Measurements from ENCODE around the gene IER5L. TPM values are rescaled to one million over a fixed set of nuclear protein-coding genes. Genes with fewer than 3 reads are reported as not detected.

Gene IER5L
- total RNA-seq, 1 donor from 2014 or later: 60.4 TPM

DNA sequence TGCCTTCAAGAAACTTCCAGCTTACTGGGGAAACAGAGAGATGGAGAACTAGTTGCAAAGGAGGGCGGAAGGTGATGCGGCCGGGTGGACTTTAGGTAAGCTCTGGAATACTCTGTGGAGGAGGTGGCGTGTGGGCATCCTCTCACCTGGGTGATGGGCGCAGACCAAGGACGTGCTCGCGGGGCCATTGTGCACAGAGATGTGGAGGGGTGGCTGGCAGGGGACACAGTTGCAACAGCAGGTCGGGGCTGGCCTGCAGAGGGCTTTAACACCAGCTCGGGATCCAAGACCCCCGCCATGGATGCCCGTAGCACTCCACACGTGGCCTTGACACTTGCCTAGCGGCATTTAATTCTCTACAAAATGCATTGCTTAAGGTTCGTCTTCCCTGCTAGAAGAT, 26.6 kb downstream of the IER5L start:
- Histone ChIP-seq H3K27me3 (ENCODE audit: control insufficient read depth, insufficient read depth, low read length) (no peaks in the 10 kb centered on the region), H3K4me3 (ENCODE audit: low read depth, low read length) (no peak overlapping the region), H3K36me3 (ENCODE audit: control insufficient read depth, insufficient read depth, low read length) (peaks cover 3% of the 10 kb centered on the region)
- no peak for DNase-seq (ENCODE audit: low read depth)
- TF ChIP-seq CTCF (IDR thresholded peaks at IDR 0.05; ENCODE audit: insufficient read depth, low read length, poor library complexity, severe bottlenecking): no peak

DNA sequence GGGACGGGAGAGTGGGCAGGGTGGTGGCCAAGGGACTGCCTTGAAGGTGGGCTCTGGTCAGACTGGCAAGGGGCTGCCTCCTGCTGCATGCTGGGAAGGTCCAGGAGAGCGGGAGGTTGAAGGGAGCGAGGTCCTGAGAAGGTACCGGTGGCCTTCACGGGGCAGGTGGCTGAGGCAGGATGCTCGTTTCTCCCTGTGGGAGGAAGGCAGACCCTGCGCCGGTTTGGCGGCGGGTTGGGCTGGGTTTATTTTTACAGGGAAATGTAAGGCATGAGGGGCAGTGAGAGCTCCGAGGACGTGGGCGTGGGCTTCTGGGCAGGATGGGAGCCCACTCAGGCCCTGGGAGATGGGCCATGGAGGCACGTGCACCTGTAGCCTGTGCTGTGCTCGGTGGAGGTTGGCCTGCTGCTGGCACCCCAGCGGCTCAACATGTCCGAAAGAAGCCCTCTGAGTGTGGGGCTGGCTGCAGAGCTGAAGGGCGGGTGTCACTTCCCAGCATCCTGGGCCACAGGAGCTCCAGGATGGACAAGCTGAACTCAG, 27.3 kb downstream of the IER5L start:
- no peak for TF ChIP-seq CTCF (IDR thresholded peaks at IDR 0.05; ENCODE audit: insufficient read depth, low read length, poor library complexity, severe bottlenecking)
- Histone ChIP-seq H3K27me3 (ENCODE audit: control insufficient read depth, insufficient read depth, low read length) (no peaks in the 10 kb centered on the region), H3K4me3 (ENCODE audit: low read depth, low read length) (no peak overlapping the region), H3K36me3 (ENCODE audit: control insufficient read depth, insufficient read depth, low read length) (peaks cover 3% of the 10 kb centered on the region)
- no peak for DNase-seq (ENCODE audit: low read depth)

GRCh38 chr9:129150122-129150521, 27.9 kb downstream of the IER5L start:
- no peak overlapping the region for H3K4me3 ChIP-seq (ENCODE audit: low read depth, low read length)

GRCh38 chr9:129149442-129149841, 28.6 kb downstream of the IER5L start:
- TF ChIP-seq CTCF (IDR thresholded peaks at IDR 0.05; ENCODE audit: insufficient read depth, low read length, poor library complexity, severe bottlenecking): no peak
- H3K27me3 ChIP-seq (ENCODE audit: control insufficient read depth, insufficient read depth, low read length): no peaks in the 10 kb centered on the region
- H3K36me3 ChIP-seq (ENCODE audit: control insufficient read depth, insufficient read depth, low read length): peaks cover 3% of the 10 kb centered on the region
- H3K4me3 ChIP-seq (ENCODE audit: low read depth, low read length): no peak overlapping the region
- no peak for DNase-seq (ENCODE audit: low read depth)

More at GRCh38 chr9:129150122-129150521, 27.9 kb downstream of the IER5L start:
- no peaks in the 10 kb centered on the region for H3K27me3 ChIP-seq (ENCODE audit: control insufficient read depth, insufficient read depth, low read length)
- TF ChIP-seq CTCF (IDR thresholded peaks at IDR 0.05; ENCODE audit: insufficient read depth, low read length, poor library complexity, severe bottlenecking): no peak
- H3K36me3 ChIP-seq (ENCODE audit: control insufficient read depth, insufficient read depth, low read length): peaks cover 3% of the 10 kb centered on the region
- no peak for DNase-seq (ENCODE audit: low read depth)

DNA sequence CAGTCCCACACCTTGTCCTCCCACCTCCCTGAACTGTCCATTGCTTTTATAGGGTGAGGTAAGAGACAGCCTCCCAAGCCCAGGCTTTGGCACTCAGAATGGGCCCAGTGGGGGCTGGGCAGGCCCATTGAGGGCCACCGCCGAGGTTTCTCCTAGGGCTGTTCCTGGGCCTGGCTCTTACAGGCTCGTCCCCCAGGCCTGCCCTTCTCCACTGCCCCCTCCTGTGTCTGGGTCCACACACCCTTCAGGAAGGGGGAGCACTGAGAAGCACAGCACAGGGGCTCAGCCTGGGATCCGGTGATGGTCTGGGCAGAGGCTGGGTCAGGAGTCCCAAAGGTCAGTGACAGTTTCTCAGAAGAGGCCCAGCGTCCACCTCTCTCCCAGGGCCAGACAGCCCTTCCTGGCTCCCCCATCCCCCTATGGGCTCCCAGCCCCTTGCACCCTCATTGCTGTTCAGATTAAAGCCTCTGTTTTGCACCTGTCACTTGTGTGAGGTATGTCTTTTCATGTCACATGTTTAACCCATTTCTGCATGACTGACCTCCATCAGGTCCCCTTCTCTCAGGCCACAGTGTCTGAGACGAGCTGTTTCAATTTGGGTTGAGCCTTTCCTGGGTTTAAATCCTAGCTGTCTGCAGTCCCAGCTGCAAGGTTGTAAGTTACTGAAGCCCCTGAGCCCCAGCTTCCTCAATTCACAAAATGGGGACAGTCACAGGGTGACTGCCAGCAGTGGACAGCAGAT, 29.4 kb downstream of the IER5L start:
- no peak for TF ChIP-seq CTCF (IDR thresholded peaks at IDR 0.05; ENCODE audit: insufficient read depth, low read length, poor library complexity, severe bottlenecking)
- Histone ChIP-seq H3K36me3 (ENCODE audit: control insufficient read depth, insufficient read depth, low read length) (peaks cover 3% of the 10 kb centered on the region), H3K27me3 (ENCODE audit: control insufficient read depth, insufficient read depth, low read length) (no peaks in the 10 kb centered on the region), H3K4me3 (ENCODE audit: low read depth, low read length) (no peak overlapping the region)
- DNase-seq (ENCODE audit: low read depth): no peak

All from kidney epithelial cell (primary cell).